MCF 10A (cell line): ENCODE data around the gene PHACTR2. TPM values are rescaled to one million over a fixed set of nuclear protein-coding genes. Genes with fewer than 3 reads are reported as not detected.
"Not testable (repeated sequence)": the region's sequence is repeated elsewhere in the genome, so short reads cannot be mapped to it uniquely, and the experiment has no call there.

Experiments used
- BruUV-seq: library from RNA; stranded (reverse); fragments of 400-500 nt; replicated peaks from 2 replicates; lab custom pipeline; 2021; lab: Mats Ljungman, UMichigan
- CTCF ChIA-PET: fragments of 300-600 bp; sonication (Branson Sonifier 250); formaldehyde crosslinking; extraction: SDS; loops from one replicate; lab custom pipeline; 2021; ENCODE audit warnings: antibody characterized with exemption, inconsistent platforms; lab: Yijun Ruan, JAX
- POLR2A ChIA-PET: fragments of 300-600, 350-650 bp; sonication (Branson Sonifier 250); formaldehyde crosslinking; extraction: SDS; loops from one replicate; lab custom pipeline; 2020; ENCODE audit warnings: antibody characterized with exemption, inconsistent platforms; lab: Yijun Ruan, JAX
- DNase-seq: peaks from one replicate; pipeline ENCODE4 v3.0.0-alpha.2; 2018; ENCODE audit not compliant: unreplicated experiment
- H3K27ac Mint-ChIP-seq: one replicate; pipeline ENCODE4 v1.8.0; 2022; ENCODE audit warnings: mild to moderate bottlenecking, low read depth, mixed read lengths; ENCODE audit not compliant: unreplicated experiment
- H3K27me3 Mint-ChIP-seq: one replicate; pipeline ENCODE4 v1.8.0; 2022; ENCODE audit warnings: mixed read lengths; ENCODE audit not compliant: insufficient read depth, unreplicated experiment
- H3K36me3 Mint-ChIP-seq: one replicate; pipeline ENCODE4 v1.8.0; 2022; ENCODE audit warnings: mild to moderate bottlenecking, moderate library complexity, mixed read lengths; ENCODE audit not compliant: insufficient read depth, unreplicated experiment
- H3K4me1 Mint-ChIP-seq: one replicate; pipeline ENCODE4 v1.8.0; 2022; ENCODE audit warnings: mixed read lengths; ENCODE audit not compliant: insufficient read depth, unreplicated experiment
- H3K4me3 Mint-ChIP-seq: one replicate; pipeline ENCODE4 v1.8.0; 2022; ENCODE audit warnings: mild to moderate bottlenecking, moderate library complexity, mixed read lengths; ENCODE audit not compliant: unreplicated experiment
- H3K9me3 Mint-ChIP-seq: one replicate; pipeline ENCODE4 v1.8.0; 2022; ENCODE audit warnings: mixed read lengths; ENCODE audit not compliant: unreplicated experiment
- intact Hi-C: fragments of 100-400 bp; cut with micrococcal nuclease; formaldehyde crosslinking; loops from 2 replicates; pipeline ENCODE4 v1.14.1; 2022
- total RNA-seq: library from RNA; stranded (reverse); gene quantifications from 2 replicates; pipeline ENCODE4 v1.2.3, GENCODE V29; 2022
- TF ChIP-seq, protein P1 (sequence below): fragments of 200-600 bp; IDR thresholded peaks from one replicate; pipeline ENCODE4 v1.8.0; 2022; ENCODE audit warnings: antibody characterized with exemption, mild to moderate bottlenecking; ENCODE audit not compliant: unreplicated experiment

PHACTR2 gene
- total RNA-seq, 1 experiment from 2014 or later = 34.4 TPM

- Mint-ChIP-seq H3K9me3 (no peaks in the 10 kb centered on the region), H3K4me1 (peaks cover 6% of the 10 kb centered on the region), H3K36me3 (no peaks in the 10 kb centered on the region), H3K4me3 (no peak overlapping the region), H3K27ac (no peak overlapping the region), H3K27me3 (no peaks in the 10 kb centered on the region)
- intact Hi-C loops = no loop called here
- ChIA-PET POLR2A (no interaction called here), CTCF (interaction anchor here (0.5 to 0.7 kb wide), 2 partner anchors 15 to 241 kb away, joined by 3 read pairs; no protein-coding TSS in a partner anchor)
- TF ChIP-seq, protein P1, sequence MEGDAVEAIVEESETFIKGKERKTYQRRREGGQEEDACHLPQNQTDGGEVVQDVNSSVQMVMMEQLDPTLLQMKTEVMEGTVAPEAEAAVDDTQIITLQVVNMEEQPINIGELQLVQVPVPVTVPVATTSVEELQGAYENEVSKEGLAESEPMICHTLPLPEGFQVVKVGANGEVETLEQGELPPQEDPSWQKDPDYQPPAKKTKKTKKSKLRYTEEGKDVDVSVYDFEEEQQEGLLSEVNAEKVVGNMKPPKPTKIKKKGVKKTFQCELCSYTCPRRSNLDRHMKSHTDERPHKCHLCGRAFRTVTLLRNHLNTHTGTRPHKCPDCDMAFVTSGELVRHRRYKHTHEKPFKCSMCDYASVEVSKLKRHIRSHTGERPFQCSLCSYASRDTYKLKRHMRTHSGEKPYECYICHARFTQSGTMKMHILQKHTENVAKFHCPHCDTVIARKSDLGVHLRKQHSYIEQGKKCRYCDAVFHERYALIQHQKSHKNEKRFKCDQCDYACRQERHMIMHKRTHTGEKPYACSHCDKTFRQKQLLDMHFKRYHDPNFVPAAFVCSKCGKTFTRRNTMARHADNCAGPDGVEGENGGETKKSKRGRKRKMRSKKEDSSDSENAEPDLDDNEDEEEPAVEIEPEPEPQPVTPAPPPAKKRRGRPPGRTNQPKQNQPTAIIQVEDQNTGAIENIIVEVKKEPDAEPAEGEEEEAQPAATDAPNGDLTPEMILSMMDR = no peak
- no peak for DNase-seq
- BruUV-seq = no TSS peak
Measured at GRCh38 chr6:143733510-143733909, 55.7 kb downstream of the PHACTR2 start.

DNA sequence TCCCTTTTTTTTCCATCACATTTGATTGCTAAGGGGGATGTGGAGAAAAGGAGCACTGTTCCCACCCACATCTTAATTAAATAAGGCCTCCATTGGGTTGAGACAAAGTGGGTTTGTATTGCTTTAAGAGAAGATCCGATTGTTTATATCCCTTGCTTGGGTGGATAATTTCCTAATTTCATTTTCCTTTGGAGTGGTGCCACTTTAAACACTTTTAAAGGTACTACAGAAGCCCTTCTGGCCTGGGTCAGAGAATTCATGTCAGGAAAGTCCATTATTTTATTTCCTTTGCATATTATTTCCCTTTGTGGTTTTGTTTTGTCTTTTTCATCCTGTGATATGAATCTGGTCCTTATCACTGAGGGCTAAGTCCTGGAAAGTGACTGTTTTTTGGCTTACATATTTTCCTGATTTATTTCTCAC lies 56.9 kb downstream of the PHACTR2 start:
- BruUV-seq = no TSS peak
- peak; percentile 14 for DNase-seq
- Mint-ChIP-seq H3K9me3 (no peaks in the 10 kb centered on the region), H3K27me3 (no peaks in the 10 kb centered on the region), H3K4me3 (no peak overlapping the region), H3K36me3 (no peaks in the 10 kb centered on the region), H3K4me1 (peaks cover 6% of the 10 kb centered on the region), H3K27ac (no peak overlapping the region)
- intact Hi-C loops = no loop called here
- POLR2A ChIA-PET = interaction anchor here (0.6 kb wide), 1 partner anchor 88 kb away, joined by 4 read pairs; no protein-coding TSS in a partner anchor
- TF ChIP-seq, protein P1 = no peak
- CTCF ChIA-PET = interaction anchor here (0.6 kb wide), 1 partner anchor 159 kb away, joined by 3 read pairs; no protein-coding TSS in a partner anchor

DNA sequence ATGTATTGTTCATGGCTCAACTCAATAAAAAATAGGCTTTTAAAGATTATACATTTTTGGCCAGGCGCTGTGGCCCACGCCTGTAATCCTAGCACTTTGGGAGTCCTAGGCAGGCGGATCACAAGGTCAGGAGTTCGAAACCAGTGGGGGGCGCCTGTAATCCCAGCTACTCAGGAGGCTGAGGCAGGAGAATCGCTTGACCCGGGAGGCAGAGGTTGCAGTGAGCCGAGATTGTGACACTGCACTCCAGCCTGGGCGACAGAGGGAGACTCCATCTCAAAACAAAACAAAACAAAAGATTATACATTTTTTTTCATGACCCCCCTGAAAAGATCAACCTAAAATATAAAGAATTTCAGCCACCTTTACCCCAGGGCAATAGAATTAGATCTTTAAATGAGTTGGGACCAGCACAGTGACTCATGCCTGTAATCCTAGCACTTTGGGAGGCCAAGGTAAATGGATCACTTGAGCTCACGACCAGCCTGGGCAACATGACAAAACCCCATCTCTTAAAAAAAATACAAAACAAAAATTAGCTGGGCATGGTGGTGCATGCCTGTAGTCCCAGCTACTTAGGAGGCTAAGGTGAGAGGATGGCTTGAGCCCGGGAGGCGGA lies 60.4 kb downstream of the PHACTR2 start:
- H3K27me3 Mint-ChIP-seq, H3K4me3 Mint-ChIP-seq, H3K36me3 Mint-ChIP-seq, POLR2A ChIA-PET, H3K27ac Mint-ChIP-seq, H3K4me1 Mint-ChIP-seq, intact Hi-C loops, BruUV-seq, H3K9me3 Mint-ChIP-seq: not testable (repeated sequence)
- CTCF ChIA-PET = interaction anchor here (0.7 kb wide), 1 partner anchor 1366 kb away, joined by 3 read pairs; no protein-coding TSS in a partner anchor
- DNase-seq = peak; percentile 35

GRCh38 chr6:143739341-143739851 lies 61.6 kb downstream of the PHACTR2 start:
- BruUV-seq = no TSS peak

More at GRCh38 chr6:143739341-143739851, 61.6 kb downstream of the PHACTR2 start:
- Mint-ChIP-seq H3K9me3 (no peaks in the 10 kb centered on the region), H3K4me1 (peaks cover 6% of the 10 kb centered on the region), H3K4me3 (no peak overlapping the region), H3K27ac (no peak overlapping the region), H3K27me3 (no peaks in the 10 kb centered on the region), H3K36me3 (peaks cover 5% of the 10 kb centered on the region)
- intact Hi-C loops = no loop called here
- ChIA-PET CTCF (no interaction called here), POLR2A (no interaction called here)
- TF ChIP-seq, protein P1 = no peak
- DNase-seq = no peak
